Ishikawa (cell line): ENCODE results near the gene NFILZ.
A peak's percentile ranks its signal among the peaks of the same experiment; 100 is the strongest.

Experiments used
- CEBPB ChIP-seq: IDR thresholded peaks from 2 replicates; pipeline ENCODE4 v1.6.1; 2012
- CREB1 ChIP-seq: IDR thresholded peaks from 2 replicates; pipeline ENCODE4 v1.6.1; 2012; ENCODE audit warnings: low read depth
- EGR1 ChIP-seq: IDR thresholded peaks from 2 replicates; pipeline ENCODE4 v1.6.1; 2012
- EP300 ChIP-seq: IDR thresholded peaks from 2 replicates; pipeline ENCODE4 v1.6.1; 2012; ENCODE audit warnings: borderline replicate concordance
- FOXM1 ChIP-seq: IDR thresholded peaks from 2 replicates; pipeline ENCODE4 v1.6.1; 2012; ENCODE audit warnings: low read depth, borderline replicate concordance
- MAX ChIP-seq: IDR thresholded peaks from 2 replicates; pipeline ENCODE4 v1.6.1; 2012
- NFIC ChIP-seq: IDR thresholded peaks from 2 replicates; pipeline ENCODE4 v1.6.1; 2012
- RAD21 ChIP-seq: IDR thresholded peaks from 2 replicates; pipeline ENCODE4 v1.6.1; 2012; ENCODE audit warnings: low read depth
- TAF1 ChIP-seq: IDR thresholded peaks from 2 replicates; pipeline ENCODE4 v1.6.1; 2012; ENCODE audit warnings: low read depth, mild to moderate bottlenecking
- TCF12 ChIP-seq: IDR thresholded peaks from 2 replicates; pipeline ENCODE4 v1.6.1; 2012; ENCODE audit warnings: low read depth
- TEAD4 ChIP-seq: IDR thresholded peaks from 2 replicates; pipeline ENCODE4 v1.6.1; 2012
- YY1 ChIP-seq: IDR thresholded peaks from 2 replicates; pipeline ENCODE4 v1.6.1; 2012; ENCODE audit warnings: low read depth
- ZBTB7A ChIP-seq: IDR thresholded peaks from 2 replicates; pipeline ENCODE4 v1.6.1; 2012; ENCODE audit warnings: low read depth
- TF ChIP-seq, protein P1 (sequence below): IDR thresholded peaks from 2 replicates; pipeline ENCODE4 v1.6.1; 2012
- TF ChIP-seq, protein P2 (sequence below): IDR thresholded peaks from 2 replicates; pipeline ENCODE4 v1.6.1; 2012; ENCODE audit warnings: low read depth, mild to moderate bottlenecking

Gene NFILZ

DNA sequence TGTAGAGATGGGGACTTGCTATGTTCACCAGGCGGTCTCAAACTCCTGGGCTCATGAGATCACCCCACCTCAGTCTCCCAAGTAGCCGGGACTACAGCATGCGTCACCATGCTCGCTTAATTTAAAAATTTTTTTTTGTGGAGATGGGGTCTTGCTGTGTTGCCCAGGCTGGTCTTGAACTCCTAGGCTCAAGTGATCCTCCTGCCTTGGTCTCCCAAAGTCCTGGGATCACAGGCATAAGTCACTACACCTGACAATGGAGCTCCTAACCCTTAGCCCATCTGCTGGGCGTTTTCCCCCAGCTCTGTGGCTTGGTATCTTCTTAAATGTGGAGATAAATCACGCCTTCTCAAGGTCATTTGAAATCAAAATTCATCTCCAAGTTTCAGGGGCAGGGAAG lies 13.6 kb upstream of the NFILZ start:
- TF ChIP-seq CEBPB (no peak), TAF1 (no peak), EP300 (no peak), RAD21 (no peak), NFIC (no peak), YY1 (no peak), EGR1 (no peak), TCF12 (no peak), FOXM1 (no peak), ZBTB7A (no peak), TEAD4 (no peak)
- TF ChIP-seq, protein P1, sequence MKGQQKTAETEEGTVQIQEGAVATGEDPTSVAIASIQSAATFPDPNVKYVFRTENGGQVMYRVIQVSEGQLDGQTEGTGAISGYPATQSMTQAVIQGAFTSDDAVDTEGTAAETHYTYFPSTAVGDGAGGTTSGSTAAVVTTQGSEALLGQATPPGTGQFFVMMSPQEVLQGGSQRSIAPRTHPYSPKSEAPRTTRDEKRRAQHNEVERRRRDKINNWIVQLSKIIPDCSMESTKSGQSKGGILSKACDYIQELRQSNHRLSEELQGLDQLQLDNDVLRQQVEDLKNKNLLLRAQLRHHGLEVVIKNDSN: no peak
- TF ChIP-seq, protein P2, sequence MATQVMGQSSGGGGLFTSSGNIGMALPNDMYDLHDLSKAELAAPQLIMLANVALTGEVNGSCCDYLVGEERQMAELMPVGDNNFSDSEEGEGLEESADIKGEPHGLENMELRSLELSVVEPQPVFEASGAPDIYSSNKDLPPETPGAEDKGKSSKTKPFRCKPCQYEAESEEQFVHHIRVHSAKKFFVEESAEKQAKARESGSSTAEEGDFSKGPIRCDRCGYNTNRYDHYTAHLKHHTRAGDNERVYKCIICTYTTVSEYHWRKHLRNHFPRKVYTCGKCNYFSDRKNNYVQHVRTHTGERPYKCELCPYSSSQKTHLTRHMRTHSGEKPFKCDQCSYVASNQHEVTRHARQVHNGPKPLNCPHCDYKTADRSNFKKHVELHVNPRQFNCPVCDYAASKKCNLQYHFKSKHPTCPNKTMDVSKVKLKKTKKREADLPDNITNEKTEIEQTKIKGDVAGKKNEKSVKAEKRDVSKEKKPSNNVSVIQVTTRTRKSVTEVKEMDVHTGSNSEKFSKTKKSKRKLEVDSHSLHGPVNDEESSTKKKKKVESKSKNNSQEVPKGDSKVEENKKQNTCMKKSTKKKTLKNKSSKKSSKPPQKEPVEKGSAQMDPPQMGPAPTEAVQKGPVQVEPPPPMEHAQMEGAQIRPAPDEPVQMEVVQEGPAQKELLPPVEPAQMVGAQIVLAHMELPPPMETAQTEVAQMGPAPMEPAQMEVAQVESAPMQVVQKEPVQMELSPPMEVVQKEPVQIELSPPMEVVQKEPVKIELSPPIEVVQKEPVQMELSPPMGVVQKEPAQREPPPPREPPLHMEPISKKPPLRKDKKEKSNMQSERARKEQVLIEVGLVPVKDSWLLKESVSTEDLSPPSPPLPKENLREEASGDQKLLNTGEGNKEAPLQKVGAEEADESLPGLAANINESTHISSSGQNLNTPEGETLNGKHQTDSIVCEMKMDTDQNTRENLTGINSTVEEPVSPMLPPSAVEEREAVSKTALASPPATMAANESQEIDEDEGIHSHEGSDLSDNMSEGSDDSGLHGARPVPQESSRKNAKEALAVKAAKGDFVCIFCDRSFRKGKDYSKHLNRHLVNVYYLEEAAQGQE: no peak

GRCh38 chr19:8617984-8618383 lies 12.4 kb upstream of the NFILZ start:
- TF ChIP-seq, protein P1: no peak
- TF ChIP-seq EGR1 (no peak), MAX (no peak), TCF12 (no peak), CREB1 (no peak), FOXM1 (no peak), EP300 (no peak)

- TF ChIP-seq, protein P1: no peak
- TF ChIP-seq CREB1: no peak
- TF ChIP-seq ZBTB7A: no peak
- TF ChIP-seq, protein P2: no peak
- no peak for TF ChIP-seq TCF12
- no peak for TF ChIP-seq EP300
- no peak for TF ChIP-seq TEAD4
- TF ChIP-seq FOXM1: no peak
- TF ChIP-seq TAF1: no peak
- no peak for TF ChIP-seq EGR1
- TF ChIP-seq MAX: no peak
- no peak for TF ChIP-seq NFIC
These were observed 11.7 kb upstream of the NFILZ start for GRCh38 chr19:8618751-8619150.

DNA sequence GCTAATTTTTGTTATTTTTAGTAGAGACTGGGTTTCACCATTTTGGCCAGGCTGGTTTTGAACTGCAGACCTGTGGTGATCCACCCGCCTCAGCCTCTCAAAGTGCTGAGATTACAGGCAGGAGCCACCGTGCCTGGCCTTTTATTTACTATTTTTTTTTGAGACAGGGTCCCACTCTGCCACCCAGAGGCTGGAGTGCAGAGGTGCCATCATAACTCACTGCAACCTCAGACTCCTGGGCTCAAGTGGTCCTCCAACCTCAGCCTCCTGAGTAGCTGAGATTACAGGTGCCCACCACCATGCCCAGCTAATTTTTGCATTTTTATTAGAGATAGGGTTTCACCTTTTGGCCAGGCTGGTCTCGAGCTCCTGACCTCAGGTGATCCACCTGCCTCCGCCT lies 7.5 kb upstream of the NFILZ start:
- peak; percentile 35 for TF ChIP-seq RAD21

GRCh38 chr19:8626842-8627241 lies 3.6 kb upstream of the NFILZ start:
- TF ChIP-seq MAX: peak; percentile 60
- TF ChIP-seq ZBTB7A: no peak
- peak; percentile 31 for TF ChIP-seq NFIC
- peak; percentile 60 for TF ChIP-seq TEAD4

DNA sequence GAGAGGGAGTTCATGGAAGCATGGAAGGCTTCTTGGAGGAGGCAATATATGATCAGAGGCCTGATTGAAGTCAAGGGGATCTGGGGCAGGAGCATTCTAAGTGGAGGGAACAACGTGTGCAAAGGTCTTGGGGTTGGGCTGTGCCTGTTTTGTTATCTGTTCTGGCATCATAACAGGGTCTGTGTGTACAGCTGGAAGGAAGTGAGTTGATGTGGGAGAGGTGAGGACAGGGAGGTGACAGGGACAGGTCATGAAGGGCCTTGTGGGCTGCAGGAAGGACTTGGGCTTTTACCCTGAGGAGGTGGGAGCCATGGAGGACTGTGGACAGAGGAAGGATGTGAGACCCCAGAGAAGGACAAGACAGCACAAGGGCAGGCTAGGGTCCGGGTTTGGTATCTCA lies 1.2 kb upstream of the NFILZ start:
- TF ChIP-seq TAF1: no peak
- TF ChIP-seq, protein P1: no peak
- TF ChIP-seq NFIC: no peak
- no peak for TF ChIP-seq TCF12
- TF ChIP-seq TEAD4: no peak
- TF ChIP-seq CREB1: no peak
- TF ChIP-seq CEBPB: no peak
